Skeletal muscle satellite cell (primary cell): ENCODE data around the gene CDC42EP4.
"Not testable (repeated sequence)": the region's sequence is repeated elsewhere in the genome, so short reads cannot be mapped to it uniquely, and the experiment has no call there.

Experiments used
- H3K27me3 ChIP-seq: 2 replicates; pipeline ENCODE4 v1.7.0; 2013; ENCODE audit warnings: low read length; ENCODE audit not compliant: control insufficient read depth, insufficient read depth
- H3K36me3 ChIP-seq: 2 replicates; pipeline ENCODE4 v1.7.0; 2013; ENCODE audit warnings: mild to moderate bottlenecking, control low read depth, low read length; ENCODE audit not compliant: insufficient read depth
- H3K4me1 ChIP-seq: 2 replicates; pipeline ENCODE4 v1.7.0; 2013; ENCODE audit warnings: low read length; ENCODE audit not compliant: control insufficient read depth, insufficient read depth
- H3K4me2 ChIP-seq: 2 replicates; pipeline ENCODE4 v1.7.0; 2013; ENCODE audit warnings: mild to moderate bottlenecking, low read length
- H3K4me3 ChIP-seq: 2 replicates; pipeline ENCODE4 v1.7.0; 2013; ENCODE audit warnings: low read length
- H3K9ac ChIP-seq: 2 replicates; pipeline ENCODE4 v1.7.0; 2013; ENCODE audit warnings: mild to moderate bottlenecking, low read depth, low read length, moderate library complexity
- H3K9me3 ChIP-seq: replicated peaks from 2 replicates; pipeline ENCODE4 v1.7.0; 2013; ENCODE audit warnings: mild to moderate bottlenecking, control low read depth, low read length

The CDC42EP4 gene

DNA sequence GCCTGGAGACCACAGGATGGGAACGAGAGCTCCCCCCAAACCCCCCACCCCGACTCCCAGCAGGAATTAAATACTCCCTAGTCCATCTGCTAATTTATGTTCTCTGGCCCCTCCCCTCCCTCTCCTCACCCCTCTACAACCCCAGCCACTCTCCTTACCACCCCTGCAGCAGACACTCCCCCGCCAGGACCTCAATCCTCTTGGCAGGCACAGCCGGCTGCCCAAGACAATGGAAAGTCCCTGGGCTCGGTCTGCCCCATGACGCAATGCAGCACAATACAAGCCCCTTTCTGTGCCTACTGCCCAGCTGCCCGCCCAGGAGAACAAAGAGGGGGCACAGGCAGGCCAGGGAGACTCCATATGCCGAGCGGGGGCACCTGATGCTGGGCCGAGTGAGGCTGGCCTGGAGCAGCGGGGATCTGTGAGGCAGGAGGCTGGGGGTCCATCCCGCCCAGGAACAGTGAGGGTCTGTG, 30.3 kb upstream of the CDC42EP4 start:
- H3K4me3 ChIP-seq: peak overlapping the region; percentile 46
- H3K9me3 ChIP-seq: no peaks in the 10 kb centered on the region
- H3K9ac ChIP-seq: peak overlapping the region; percentile 59
- no peaks in the 10 kb centered on the region for H3K36me3 ChIP-seq
- H3K4me1 ChIP-seq: peaks cover 58% of the 10 kb centered on the region
- no peaks in the 10 kb centered on the region for H3K27me3 ChIP-seq
- H3K4me2 ChIP-seq: peak overlapping the region; percentile 78

DNA sequence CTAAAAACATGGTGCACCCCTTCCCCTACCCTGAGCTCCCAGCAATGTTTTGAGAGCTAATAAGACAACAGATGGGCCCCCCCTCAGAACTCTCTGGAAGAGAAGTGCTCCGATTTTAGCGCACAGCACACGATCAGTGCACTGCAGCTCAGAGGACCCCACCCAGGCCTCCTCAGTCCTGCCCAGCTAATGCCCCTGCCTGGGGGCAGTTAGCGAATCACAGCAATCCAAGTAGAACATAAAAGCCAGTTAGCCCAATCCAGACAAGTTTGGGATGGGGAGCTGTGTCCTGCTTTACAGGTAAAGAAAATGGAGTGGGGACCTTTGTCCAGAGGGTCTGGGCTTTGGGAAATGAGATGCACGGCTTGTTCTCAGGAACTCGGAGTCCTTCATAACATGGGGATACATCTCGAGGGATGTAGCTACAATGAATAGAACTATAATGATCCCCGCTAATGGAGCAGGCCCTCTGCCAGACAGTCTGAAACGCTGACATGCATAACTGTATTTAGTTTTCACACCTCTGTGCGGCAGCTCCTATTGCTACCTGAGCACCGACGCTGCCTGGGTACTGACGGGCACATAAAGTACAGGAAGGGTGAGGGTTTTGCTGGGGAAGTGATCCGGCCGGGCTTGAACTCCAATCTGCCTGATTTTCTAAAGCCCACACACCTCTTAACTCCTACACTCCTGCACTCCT, 29.7 kb upstream of the CDC42EP4 start:
- H3K9ac ChIP-seq: no peak overlapping the region

DNA sequence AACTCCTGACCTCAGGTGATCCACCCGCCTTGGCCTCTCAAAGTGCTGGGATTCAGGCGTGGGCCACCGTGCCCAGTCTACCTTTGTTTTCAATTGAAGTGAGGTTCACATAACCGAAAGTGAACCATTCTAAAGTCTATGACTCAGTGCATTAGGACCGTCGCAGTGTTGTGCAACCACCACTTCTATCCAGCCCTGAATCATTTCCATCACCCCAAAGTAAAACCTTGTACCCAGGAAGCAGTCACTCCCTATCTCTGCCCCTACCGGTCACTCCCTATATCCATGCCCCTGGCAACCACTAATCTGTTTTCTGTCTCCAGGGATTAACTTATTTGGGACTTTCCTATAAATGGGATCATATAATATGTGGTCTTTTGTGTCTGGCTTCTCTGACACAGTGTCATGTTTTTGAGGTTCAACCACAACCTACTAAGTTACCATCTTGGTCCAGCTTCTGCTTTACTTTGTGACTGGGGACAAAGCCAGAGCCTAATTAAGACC, 28.3 kb upstream of the CDC42EP4 start:
- H3K4me1 ChIP-seq: peaks cover 57% of the 10 kb centered on the region
- H3K4me3 ChIP-seq: no peak overlapping the region
- peak overlapping the region; percentile 51 for H3K4me2 ChIP-seq
- peak overlapping the region; percentile 22 for H3K9ac ChIP-seq
- H3K9me3 ChIP-seq: no peaks in the 10 kb centered on the region
- no peaks in the 10 kb centered on the region for H3K36me3 ChIP-seq
- H3K27me3 ChIP-seq: no peaks in the 10 kb centered on the region

More for the DNA sequence above, 29.7 kb upstream of the CDC42EP4 start:
- Histone ChIP-seq H3K4me1 (peaks cover 57% of the 10 kb centered on the region), H3K4me3 (no peak overlapping the region), H3K4me2 (peak overlapping the region; percentile 42), H3K27me3 (no peaks in the 10 kb centered on the region), H3K36me3 (no peaks in the 10 kb centered on the region), H3K9me3 (no peaks in the 10 kb centered on the region)

DNA sequence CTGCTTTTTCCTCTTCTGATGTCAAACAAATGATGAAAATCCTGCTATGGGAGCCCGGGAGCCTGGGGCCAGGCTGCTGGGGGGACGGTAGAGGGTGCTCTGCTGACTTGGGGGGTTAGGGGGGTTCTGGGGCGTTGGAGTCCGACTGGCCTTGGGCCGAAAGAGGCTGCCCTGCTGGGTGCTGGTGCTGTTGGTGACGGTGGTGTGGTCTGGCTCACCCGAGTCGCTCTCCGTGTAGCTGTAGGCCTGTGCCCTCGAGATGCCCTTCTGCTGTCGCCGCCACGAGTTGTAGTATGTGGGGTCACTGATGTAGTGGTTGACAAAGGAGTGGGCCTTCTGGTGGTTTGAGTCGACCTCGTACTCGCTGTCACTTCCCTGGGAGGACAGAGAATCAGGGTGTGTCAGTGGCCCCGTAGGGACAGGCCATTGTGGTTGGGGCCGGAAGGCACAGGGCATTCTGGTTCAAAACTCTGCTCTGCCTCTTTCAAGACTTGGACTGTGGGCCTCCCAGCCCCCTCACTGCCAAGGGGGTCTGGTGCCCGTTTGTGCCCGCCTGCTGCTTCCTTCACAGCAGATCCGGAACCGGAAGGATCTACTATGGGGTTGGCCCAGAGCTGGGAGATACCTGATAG, 26.9 kb upstream of the CDC42EP4 start:
- H3K9ac ChIP-seq: peak overlapping the region; percentile 14
- no peaks in the 10 kb centered on the region for H3K36me3 ChIP-seq

DNA sequence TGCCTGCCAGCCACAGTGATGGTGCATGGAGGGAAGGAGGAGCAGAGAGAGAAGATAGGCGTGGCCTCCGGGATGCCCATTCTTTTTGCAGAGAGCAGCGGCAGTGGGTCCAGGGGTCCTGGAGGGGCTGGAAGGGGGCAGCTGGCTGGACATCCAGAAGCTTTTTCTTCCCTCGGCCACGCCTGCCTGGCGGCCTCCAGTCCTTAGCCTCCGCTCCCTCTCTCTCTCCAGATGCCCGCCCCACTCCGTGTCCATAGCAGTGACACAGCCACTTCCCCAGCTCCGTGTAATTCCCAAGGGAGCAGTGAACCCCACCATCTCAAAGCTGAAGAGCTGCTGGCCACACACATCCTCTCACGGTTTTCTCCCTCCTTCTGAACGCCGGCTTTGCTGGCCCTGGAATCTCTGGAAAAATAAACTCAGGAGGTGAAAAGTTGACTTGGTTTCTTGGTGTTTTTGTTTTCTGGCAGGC, 26.3 kb upstream of the CDC42EP4 start:
- Histone ChIP-seq H3K27me3 (no peaks in the 10 kb centered on the region), H3K9ac (peak overlapping the region; percentile 14), H3K4me1 (peaks cover 41% of the 10 kb centered on the region), H3K4me2 (peak overlapping the region; percentile 53), H3K4me3 (peak overlapping the region; percentile 41), H3K36me3 (no peaks in the 10 kb centered on the region), H3K9me3 (no peaks in the 10 kb centered on the region)

More for the DNA sequence above, 26.9 kb upstream of the CDC42EP4 start:
- H3K4me1 ChIP-seq: peaks cover 47% of the 10 kb centered on the region
- H3K9me3 ChIP-seq: no peaks in the 10 kb centered on the region
- no peak overlapping the region for H3K4me3 ChIP-seq
- no peaks in the 10 kb centered on the region for H3K27me3 ChIP-seq
- H3K4me2 ChIP-seq: peak overlapping the region; percentile 53

DNA sequence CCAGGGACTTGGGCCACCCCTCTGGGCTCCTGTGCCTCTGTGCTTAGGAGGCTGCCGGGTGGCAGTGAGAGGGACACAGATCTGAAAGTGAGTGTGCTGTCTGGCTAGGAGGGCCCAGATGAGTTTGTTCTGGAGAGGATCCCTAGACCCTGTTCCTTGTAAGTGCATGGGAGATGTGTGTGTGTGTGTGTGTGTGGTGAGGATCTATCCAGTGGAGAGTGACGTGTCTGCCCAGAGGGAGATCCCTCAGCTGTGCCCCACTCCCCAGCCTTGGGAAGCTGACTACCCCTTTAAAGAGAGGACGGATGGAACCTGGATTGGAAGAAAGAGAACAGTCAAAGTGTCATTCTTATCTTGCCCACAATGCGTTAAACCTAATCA, 25.5 kb upstream of the CDC42EP4 start:
- Histone ChIP-seq H3K4me2 (no peak overlapping the region), H3K27me3 (no peaks in the 10 kb centered on the region), H3K9ac (no peak overlapping the region), H3K4me3 (no peak overlapping the region), H3K4me1 (peaks cover 33% of the 10 kb centered on the region), H3K36me3 (no peaks in the 10 kb centered on the region), H3K9me3 (no peaks in the 10 kb centered on the region)

DNA sequence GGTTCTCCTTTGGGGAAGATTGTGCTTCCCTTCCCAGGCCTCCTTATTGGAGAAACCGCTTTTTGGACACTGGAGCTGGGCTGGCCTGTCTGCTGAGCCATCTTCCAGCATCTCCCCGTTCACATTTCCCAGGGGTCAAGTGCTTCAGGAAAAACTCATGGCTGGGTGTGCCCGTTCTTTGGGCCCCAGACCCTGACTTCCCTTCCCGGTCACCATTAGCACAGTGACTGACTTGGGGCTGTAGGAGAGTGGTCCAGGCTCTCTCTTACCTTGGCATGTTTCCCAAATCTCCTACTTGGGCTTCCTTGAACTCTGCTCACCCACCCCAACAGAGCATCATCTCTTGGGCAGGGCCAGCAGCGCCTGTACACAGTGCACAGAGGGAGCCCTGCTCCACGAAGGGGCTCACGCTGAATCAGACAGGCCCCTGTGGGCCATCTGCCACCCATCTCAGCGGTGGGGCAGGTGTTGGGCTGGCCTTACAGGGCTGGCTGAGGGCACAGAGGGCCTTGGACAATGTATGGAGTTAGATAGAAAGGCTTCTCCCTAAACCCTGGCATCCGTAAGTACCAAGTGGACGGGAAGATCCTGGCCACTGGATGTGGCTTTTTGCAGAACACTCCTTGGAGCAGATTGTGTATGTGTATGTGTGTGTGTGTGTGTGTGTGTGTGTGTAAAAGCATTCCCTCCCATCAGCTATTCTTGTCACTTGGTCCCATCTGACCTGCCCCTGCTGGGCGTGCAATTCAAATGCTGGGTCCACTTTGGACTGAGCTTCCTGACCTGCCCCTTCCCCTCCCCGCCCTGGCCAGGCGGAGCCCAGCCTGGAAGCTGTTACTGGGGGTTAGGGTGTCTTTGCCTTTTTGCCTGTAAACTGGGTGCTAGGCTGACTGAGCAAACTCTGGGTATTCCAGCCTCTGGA, 24.9 kb upstream of the CDC42EP4 start:
- no peak overlapping the region for H3K4me3 ChIP-seq
- H3K9ac ChIP-seq: no peak overlapping the region
- no peaks in the 10 kb centered on the region for H3K9me3 ChIP-seq

DNA sequence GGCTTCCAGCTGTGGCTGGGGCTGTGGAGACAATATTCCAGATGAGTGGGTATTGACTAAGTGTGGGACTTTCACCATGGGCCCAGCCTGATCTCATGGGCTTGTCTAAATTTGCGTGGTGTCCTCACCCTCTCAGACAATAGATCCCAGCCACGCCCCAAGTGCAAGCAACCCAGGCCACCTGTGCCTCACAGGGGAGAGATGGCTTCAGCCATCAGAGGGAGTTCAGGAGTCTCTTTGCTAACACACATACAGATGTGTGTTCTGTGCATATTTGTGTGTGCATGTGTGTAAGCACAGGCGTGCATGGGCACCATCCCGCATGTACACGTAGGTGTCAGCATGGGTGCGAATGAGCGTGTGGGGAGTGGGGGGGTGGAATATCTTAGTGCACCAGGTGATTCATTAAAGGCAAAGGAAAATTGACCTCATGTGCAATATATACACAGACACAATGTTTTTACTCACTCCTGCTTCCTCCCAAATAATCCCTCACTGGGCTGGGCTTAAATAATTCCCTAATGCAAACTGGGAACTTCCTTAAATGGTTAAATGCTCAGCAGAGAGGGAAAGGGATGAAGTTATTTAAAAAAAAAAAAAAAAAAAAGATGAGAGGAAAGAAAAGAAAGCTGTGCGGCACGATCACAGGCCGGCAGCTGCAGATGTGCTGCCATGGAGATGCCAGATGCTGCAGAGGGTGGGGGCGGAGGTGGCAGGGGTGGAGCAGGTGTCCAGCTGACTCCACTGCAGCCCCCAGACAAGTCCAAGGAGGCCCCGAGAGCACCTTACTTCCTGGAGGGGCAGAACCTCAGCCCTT, 24.0 kb upstream of the CDC42EP4 start:
- H3K4me2 ChIP-seq: no peak overlapping the region
- no peaks in the 10 kb centered on the region for H3K27me3 ChIP-seq
- H3K4me1 ChIP-seq: peaks cover 22% of the 10 kb centered on the region
- H3K9ac ChIP-seq: no peak overlapping the region
- H3K4me3 ChIP-seq: no peak overlapping the region
- H3K9me3 ChIP-seq: no peaks in the 10 kb centered on the region
- no peaks in the 10 kb centered on the region for H3K36me3 ChIP-seq

More for the DNA sequence above, 24.9 kb upstream of the CDC42EP4 start:
- Histone ChIP-seq H3K4me2 (no peak overlapping the region), H3K36me3 (no peaks in the 10 kb centered on the region), H3K4me1 (peaks cover 27% of the 10 kb centered on the region), H3K27me3 (no peaks in the 10 kb centered on the region)

DNA sequence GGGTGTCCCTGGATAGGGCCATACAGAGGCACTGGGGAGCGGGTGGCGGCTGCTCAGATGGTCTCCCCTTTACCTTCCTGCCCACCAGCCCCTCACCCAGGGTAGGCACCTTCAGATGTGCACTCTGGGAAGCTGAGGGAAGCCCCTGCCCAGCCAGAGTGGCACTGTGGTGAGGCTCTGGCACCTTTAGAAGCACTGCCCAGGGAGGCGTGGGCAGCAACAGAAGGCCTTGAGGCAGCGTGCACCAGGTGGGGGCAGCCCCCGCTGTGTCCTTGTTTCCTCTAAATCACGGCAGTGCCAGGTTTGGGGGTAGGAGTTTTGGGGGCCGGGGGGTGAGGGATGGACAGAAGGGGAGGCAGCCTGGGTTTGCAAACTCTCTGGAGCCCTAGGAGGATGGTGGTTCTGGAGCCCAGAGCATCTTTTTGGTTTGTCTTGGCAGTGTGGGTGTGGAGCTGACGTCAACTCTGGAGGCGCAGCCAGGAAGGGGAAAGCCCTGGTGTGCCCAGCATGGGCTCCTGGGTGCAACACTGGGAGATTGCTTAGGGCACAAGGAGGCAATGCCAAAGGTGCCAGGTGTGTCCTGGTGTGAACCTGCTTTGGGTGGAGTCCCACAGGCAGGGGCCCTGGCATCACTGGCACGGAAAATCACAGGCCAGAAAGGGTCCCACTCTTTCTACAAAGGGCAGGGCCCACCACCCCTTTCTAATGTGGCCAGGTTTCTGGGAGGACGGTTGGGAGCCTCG, 23.1 kb upstream of the CDC42EP4 start:
- H3K4me2 ChIP-seq: no peak overlapping the region
- no peak overlapping the region for H3K4me3 ChIP-seq
- H3K4me1 ChIP-seq: peaks cover 15% of the 10 kb centered on the region
- no peaks in the 10 kb centered on the region for H3K36me3 ChIP-seq
- no peak overlapping the region for H3K9ac ChIP-seq
- no peaks in the 10 kb centered on the region for H3K9me3 ChIP-seq
- no peaks in the 10 kb centered on the region for H3K27me3 ChIP-seq

DNA sequence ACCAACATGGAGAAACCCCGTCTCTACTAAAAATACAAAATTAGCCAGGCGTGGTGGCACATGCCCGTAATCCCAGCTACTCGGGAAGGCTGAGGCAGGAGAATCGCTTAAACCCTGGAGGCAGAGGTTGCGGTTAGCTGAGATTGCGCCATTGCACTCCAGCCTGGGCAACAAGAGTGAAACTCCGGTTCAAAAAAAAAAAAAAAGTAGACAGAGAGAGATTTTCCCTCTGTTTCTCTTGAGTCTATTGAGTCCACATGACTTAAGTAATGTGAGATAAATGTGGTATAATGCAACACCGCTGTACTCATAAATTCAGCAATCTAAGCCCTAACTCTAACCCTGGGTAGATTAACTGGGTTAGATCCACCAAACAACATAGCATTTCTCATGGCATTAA, 21.6 kb upstream of the CDC42EP4 start:
- not testable (repeated sequence) for H3K4me2 ChIP-seq, H3K9ac ChIP-seq, H3K4me3 ChIP-seq, H3K36me3 ChIP-seq, H3K4me1 ChIP-seq, H3K27me3 ChIP-seq, H3K9me3 ChIP-seq
